Stimulated activated CD4-positive, alpha-beta T cell treated with anti-CD3 and anti-CD28 coated beads, Interleukin-12 subunit alpha, Interleukin-12 subunit beta, amount 100 ng/mL, for 24 hours (primary cell): Measurements from ENCODE around the gene PCSK4.
A peak's percentile ranks its signal among the peaks of the same experiment; 100 is the strongest.

Source experiments
- DNase-seq, 2 experiments: peaks; one replicate each; pipeline ENCODE4 v3.0.0-alpha.2; 2020; ENCODE audit warnings: low read depth in 2 of 2

Gene PCSK4

GRCh38 chr19:1471010-1471514, 19.1 kb downstream of the PCSK4 start:
- DNase-seq, result no peak

- peak; percentile 51 to 69 for DNase-seq
These were observed 19.7 kb downstream of the PCSK4 start for GRCh38 chr19:1470305-1471009.

- DNase-seq, result no peak
These were observed 20.2 kb downstream of the PCSK4 start for GRCh38 chr19:1470055-1470304.

GRCh38 chr19:1469255-1470054, 20.7 kb downstream of the PCSK4 start:
- DNase-seq, result no peak

GRCh38 chr19:1468821-1469254, 21.3 kb downstream of the PCSK4 start:
- no peak for DNase-seq

- no peak for DNase-seq
These were observed 21.8 kb downstream of the PCSK4 start for GRCh38 chr19:1468274-1468820.

GRCh38 chr19:1467490-1468273, 22.5 kb downstream of the PCSK4 start:
- no peak for DNase-seq

GRCh38 chr19:1467215-1467489, 23.0 kb downstream of the PCSK4 start:
- DNase-seq, result no peak

GRCh38 chr19:1466461-1467214, 23.5 kb downstream of the PCSK4 start:
- no peak for DNase-seq

- DNase-seq, result no peak
These were observed 24.1 kb downstream of the PCSK4 start for GRCh38 chr19:1466018-1466460.

GRCh38 chr19:1465191-1466016, 24.7 kb downstream of the PCSK4 start:
- no peak for DNase-seq

GRCh38 chr19:1461862-1462261, 28.3 kb downstream of the PCSK4 start:
- no peak for DNase-seq

- no peak for DNase-seq
These were observed 29.8 kb downstream of the PCSK4 start for GRCh38 chr19:1460033-1460995.

GRCh38 chr19:1459479-1459878, 30.7 kb downstream of the PCSK4 start:
- no peak for DNase-seq

- DNase-seq, result no peak
These were observed 32.3 kb downstream of the PCSK4 start for GRCh38 chr19:1457892-1458291.

- no peak for DNase-seq
These were observed 33.0 kb downstream of the PCSK4 start for GRCh38 chr19:1457031-1457739.

- DNase-seq, result no peak
These were observed 33.8 kb downstream of the PCSK4 start for GRCh38 chr19:1456121-1456900.
